HFFc6 (cell line): ENCODE measurements around the gene SPCS2. TPM values are rescaled to one million over a fixed set of nuclear protein-coding genes. Genes with fewer than 3 reads are reported as not detected.
"Not testable (repeated sequence)": the region's sequence is repeated elsewhere in the genome, so short reads cannot be mapped to it uniquely, and the experiment has no call there.

ENCODE experiments used
- DNase-seq: peaks from one replicate; pipeline ENCODE4 v3.0.0-alpha.2; 2018
- H3K27ac Mint-ChIP-seq: 2 replicates; pipeline ENCODE4 v1.8.0; 2020; ENCODE audit warnings: mild to moderate bottlenecking, mixed read lengths
- H3K27me3 Mint-ChIP-seq: 2 replicates; pipeline ENCODE4 v1.8.0; 2021; ENCODE audit warnings: mild to moderate bottlenecking, moderate library complexity, mixed read lengths; ENCODE audit not compliant: insufficient read depth
- H3K36me3 Mint-ChIP-seq: 2 replicates; pipeline ENCODE4 v1.8.0; 2021; ENCODE audit warnings: low read depth, mixed read lengths
- H3K4me1 Mint-ChIP-seq: 2 replicates; pipeline ENCODE4 v1.8.0; 2020; ENCODE audit warnings: low read depth, mixed read lengths
- H3K4me3 Mint-ChIP-seq: 2 replicates; pipeline ENCODE4 v1.8.0; 2020; ENCODE audit warnings: mild to moderate bottlenecking, moderate library complexity, mixed read lengths
- H3K9me3 Mint-ChIP-seq: 2 replicates; pipeline ENCODE4 v1.8.0; 2020; ENCODE audit warnings: mild to moderate bottlenecking, mixed read lengths
- total RNA-seq, 6 experiments: library from RNA; stranded (reverse); fragmentation: NEBNext Ultra II Directional; extraction: Animal tissue kit (Norgen Biotek cat#: 25700); gene quantifications; 2 replicates in 1 of 6; 3 replicates in 5 of 6; pipeline ENCODE4 v1.2.3, GENCODE V29; 2021
- TF ChIP-seq, protein P1 (sequence below): fragments of 200-600 bp; sonication (generic); IDR thresholded peaks from 2 replicates; pipeline ENCODE4 v1.5.0; 2021; ENCODE audit warnings: antibody characterized with exemption, mild to moderate bottlenecking

The SPCS2 gene
- total RNA-seq, 6 experiments from 2014 or later = 152 to 190 (median 168) TPM

DNA sequence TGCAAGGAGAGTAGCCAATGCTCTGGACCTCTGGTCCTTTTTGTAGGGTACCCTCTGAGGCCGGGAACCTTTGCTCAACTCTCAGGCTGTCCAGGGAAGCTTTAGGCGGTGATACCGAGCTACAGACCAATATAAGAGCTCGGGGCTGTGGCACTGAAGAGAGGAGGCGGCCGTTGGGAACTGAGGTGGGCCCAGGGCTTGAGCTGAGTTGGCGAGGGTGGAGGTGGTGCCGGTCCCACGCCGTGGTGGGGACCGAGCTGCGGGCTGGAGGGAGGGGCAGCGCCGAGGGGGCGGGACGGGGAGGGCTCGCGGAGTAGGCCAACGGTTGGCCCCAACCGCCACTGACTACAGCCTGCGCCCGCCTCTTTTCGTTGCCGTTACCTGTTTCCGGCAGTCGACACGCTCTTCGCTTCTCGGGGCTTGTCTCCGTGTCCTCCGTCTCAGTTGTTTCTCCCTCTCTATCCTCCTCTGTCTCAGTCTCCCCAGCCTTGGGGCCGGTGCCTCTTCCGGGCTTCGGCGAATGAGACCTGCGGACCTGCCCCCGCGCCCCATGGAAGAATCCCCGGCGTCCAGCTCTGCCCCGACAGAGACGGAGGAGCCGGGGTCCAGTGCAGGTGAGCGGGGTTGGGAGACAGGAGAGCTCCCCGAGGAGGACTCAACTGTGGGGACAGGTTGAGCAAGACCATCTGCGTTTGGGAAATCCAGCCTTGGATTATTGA is 39.6 kb downstream of the SPCS2 start, which contains the start of gene NEU3:
NEU3 (plus strand) TSS at position 393 of the 719 bp plus-strand sequence; CDS start at position 521, 128 bp downstream.
- peak within 1 kb of the TSS; percentile 97 for H3K4me3 Mint-ChIP-seq
- peaks cover 24% of the 10 kb centered on the region for H3K4me1 Mint-ChIP-seq
- peak; percentile 67 for DNase-seq
- peaks cover 6% of the 10 kb centered on the region for H3K27me3 Mint-ChIP-seq
- TF ChIP-seq, protein P1, sequence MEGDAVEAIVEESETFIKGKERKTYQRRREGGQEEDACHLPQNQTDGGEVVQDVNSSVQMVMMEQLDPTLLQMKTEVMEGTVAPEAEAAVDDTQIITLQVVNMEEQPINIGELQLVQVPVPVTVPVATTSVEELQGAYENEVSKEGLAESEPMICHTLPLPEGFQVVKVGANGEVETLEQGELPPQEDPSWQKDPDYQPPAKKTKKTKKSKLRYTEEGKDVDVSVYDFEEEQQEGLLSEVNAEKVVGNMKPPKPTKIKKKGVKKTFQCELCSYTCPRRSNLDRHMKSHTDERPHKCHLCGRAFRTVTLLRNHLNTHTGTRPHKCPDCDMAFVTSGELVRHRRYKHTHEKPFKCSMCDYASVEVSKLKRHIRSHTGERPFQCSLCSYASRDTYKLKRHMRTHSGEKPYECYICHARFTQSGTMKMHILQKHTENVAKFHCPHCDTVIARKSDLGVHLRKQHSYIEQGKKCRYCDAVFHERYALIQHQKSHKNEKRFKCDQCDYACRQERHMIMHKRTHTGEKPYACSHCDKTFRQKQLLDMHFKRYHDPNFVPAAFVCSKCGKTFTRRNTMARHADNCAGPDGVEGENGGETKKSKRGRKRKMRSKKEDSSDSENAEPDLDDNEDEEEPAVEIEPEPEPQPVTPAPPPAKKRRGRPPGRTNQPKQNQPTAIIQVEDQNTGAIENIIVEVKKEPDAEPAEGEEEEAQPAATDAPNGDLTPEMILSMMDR = no peak
- no peaks in the 10 kb centered on the region for H3K9me3 Mint-ChIP-seq
- H3K36me3 Mint-ChIP-seq = no peaks in the 10 kb centered on the region
- peak within 1 kb of the TSS; percentile 90 for H3K27ac Mint-ChIP-seq

DNA sequence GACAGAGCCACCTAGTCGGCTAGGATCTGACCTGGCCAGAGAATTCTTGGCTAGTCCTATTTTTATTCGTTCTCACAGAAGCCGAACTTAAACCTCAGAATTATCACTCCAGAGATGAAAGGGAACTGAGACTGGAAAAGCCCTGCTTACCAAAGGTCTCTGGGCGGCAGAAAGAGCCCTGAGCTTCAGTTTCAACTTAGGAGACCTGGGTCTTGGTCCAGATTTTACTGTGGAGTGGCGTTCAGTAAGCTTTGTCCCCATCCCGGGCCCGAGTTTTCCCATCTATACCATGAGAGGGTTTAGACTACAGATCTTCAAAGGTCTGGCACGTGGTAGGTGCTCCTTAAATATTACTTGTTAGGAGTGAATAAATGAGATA is 40.2 kb downstream of the SPCS2 start:
- Mint-ChIP-seq H3K9me3 (no peaks in the 10 kb centered on the region), H3K27ac (peak overlapping the region; percentile 90), H3K4me1 (peaks cover 24% of the 10 kb centered on the region), H3K4me3 (peak overlapping the region; percentile 97), H3K27me3 (peaks cover 6% of the 10 kb centered on the region), H3K36me3 (no peaks in the 10 kb centered on the region)
- TF ChIP-seq, protein P1 = no peak
- no peak for DNase-seq

GRCh38 chr11:74990150-74990549 is 41.1 kb downstream of the SPCS2 start:
- H3K27ac Mint-ChIP-seq, H3K27me3 Mint-ChIP-seq, H3K9me3 Mint-ChIP-seq, DNase-seq, H3K36me3 Mint-ChIP-seq: not testable (repeated sequence)
- peak overlapping the region; percentile 97; the same call in 1 of the 2 replicates for H3K4me3 Mint-ChIP-seq
- H3K4me1 Mint-ChIP-seq = peaks cover 24% of the 10 kb centered on the region

GRCh38 chr11:74990941-74991340 is 41.9 kb downstream of the SPCS2 start:
- TF ChIP-seq, protein P1 = no peak
- H3K4me1 Mint-ChIP-seq = peaks cover 24% of the 10 kb centered on the region
- DNase-seq = no peak
- peaks cover 6% of the 10 kb centered on the region for H3K27me3 Mint-ChIP-seq
- H3K4me3 Mint-ChIP-seq = no peak overlapping the region
- no peak overlapping the region for H3K27ac Mint-ChIP-seq
- H3K9me3 Mint-ChIP-seq = no peaks in the 10 kb centered on the region
- no peaks in the 10 kb centered on the region for H3K36me3 Mint-ChIP-seq

- peaks cover 6% of the 10 kb centered on the region for H3K27me3 Mint-ChIP-seq
- DNase-seq = no peak
- no peaks in the 10 kb centered on the region; the same call in 1 of the 2 replicates for H3K36me3 Mint-ChIP-seq
- no peak overlapping the region for H3K27ac Mint-ChIP-seq
- H3K9me3 Mint-ChIP-seq = no peaks in the 10 kb centered on the region
- TF ChIP-seq, protein P1 = no peak
- peaks cover 24% of the 10 kb centered on the region for H3K4me1 Mint-ChIP-seq
- H3K4me3 Mint-ChIP-seq = no peak overlapping the region
These were observed 43.8 kb downstream of the SPCS2 start for GRCh38 chr11:74992852-74993251.

DNA sequence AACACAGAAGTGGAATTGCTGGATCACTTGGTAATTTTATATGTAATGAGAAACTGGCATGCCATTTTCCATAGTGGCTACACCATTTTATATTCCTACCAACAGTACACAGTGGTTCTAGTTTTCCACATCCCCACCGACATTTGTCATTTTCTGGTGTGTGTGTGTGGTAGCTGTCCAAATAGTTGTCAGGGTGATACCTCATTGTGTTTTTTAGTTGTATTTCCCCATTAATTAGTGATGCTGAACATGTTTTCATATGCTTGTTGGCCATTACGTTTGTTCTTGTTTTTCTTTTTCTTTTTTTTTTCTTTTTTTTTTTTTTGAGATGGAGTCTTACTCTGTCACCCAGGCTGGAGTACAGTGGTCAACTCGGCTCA is 51.9 kb downstream of the SPCS2 start:
- H3K4me1 Mint-ChIP-seq = no peaks in the 10 kb centered on the region
- H3K27ac Mint-ChIP-seq = no peak overlapping the region
- no peaks in the 10 kb centered on the region for H3K27me3 Mint-ChIP-seq
- peaks cover 2% of the 10 kb centered on the region for H3K36me3 Mint-ChIP-seq
- TF ChIP-seq, protein P1 = no peak
- H3K4me3 Mint-ChIP-seq = no peak overlapping the region
- no peak for DNase-seq
- no peaks in the 10 kb centered on the region for H3K9me3 Mint-ChIP-seq
